HG03432 (cell line): Measurements from ENCODE around the gene CROCC.
"Not testable (repeated sequence)": the region's sequence is repeated elsewhere in the genome, so short reads cannot be mapped to it uniquely, and the experiment has no call there.

Experiments used
- ATAC-seq: cut with Tn5 transposase; IDR thresholded peaks from one replicate; pipeline ENCODE4 v1.9.1; 2021; ENCODE audit warnings: mild to moderate bottlenecking, moderate library complexity; ENCODE audit not compliant: unreplicated experiment

The CROCC gene

GRCh38 chr1:16895598-16896315, 26.0 kb upstream of the CROCC start, which contains the start of gene RNU1-2:
Gene RNU1-2, plus strand, starts transcription at chr1:16895980.
- peak; percentile 99 for ATAC-seq

GRCh38 chr1:16896316-16897055, 25.2 kb upstream of the CROCC start:
- peak; percentile 19 for ATAC-seq

- not testable (repeated sequence) for ATAC-seq
These were observed 24.1 kb upstream of the CROCC start for GRCh38 chr1:16897653-16898052.

GRCh38 chr1:16898298-16898697, 23.4 kb upstream of the CROCC start:
- ATAC-seq, result not testable (repeated sequence)

- ATAC-seq, result not testable (repeated sequence)
These were observed 22.7 kb upstream of the CROCC start for GRCh38 chr1:16899020-16899419.

- no peak for ATAC-seq
These were observed 21.0 kb upstream of the CROCC start for GRCh38 chr1:16900751-16901150.

GRCh38 chr1:16901371-16901770, 20.4 kb upstream of the CROCC start:
- ATAC-seq, result not testable (repeated sequence)

GRCh38 chr1:16903054-16903453, 18.7 kb upstream of the CROCC start:
- ATAC-seq, result no peak

- no peak for ATAC-seq
These were observed 18.3 kb upstream of the CROCC start for GRCh38 chr1:16903458-16903796.

GRCh38 chr1:16904560-16905109, 17.1 kb upstream of the CROCC start:
- peak; percentile 90 for ATAC-seq

GRCh38 chr1:16905110-16905867, 16.4 kb upstream of the CROCC start:
- peak; percentile 81 for ATAC-seq

GRCh38 chr1:16905868-16906702, 15.6 kb upstream of the CROCC start:
- no peak for ATAC-seq

- no peak for ATAC-seq
These were observed 14.9 kb upstream of the CROCC start for GRCh38 chr1:16906873-16907272.

- ATAC-seq, result no peak
These were observed 13.6 kb upstream of the CROCC start for GRCh38 chr1:16907870-16908758.

GRCh38 chr1:16911851-16912721, 9.6 kb upstream of the CROCC start:
- not testable (repeated sequence) for ATAC-seq

GRCh38 chr1:16912742-16913141, 9.0 kb upstream of the CROCC start:
- not testable (repeated sequence) for ATAC-seq

- no peak for ATAC-seq
These were observed 8.4 kb upstream of the CROCC start for GRCh38 chr1:16913181-16913832.
